NOMO-1 (cell line): ENCODE data around the gene CAMK2D.
"Not testable (repeated sequence)": the region's sequence is repeated elsewhere in the genome, so short reads cannot be mapped to it uniquely, and the experiment has no call there.

ENCODE experiments used
- DNase-seq, 2 experiments: peaks; one replicate each; lab custom pipeline; 2025; ENCODE audit not compliant: unreplicated experiment in 2 of 2; lab: John Stamatoyannopoulos, UW

CAMK2D gene

GRCh38 chr4:113761620-113762185 is at the start of gene CAMK2D:
Gene CAMK2D (minus strand): TSS chr4:113761738. CDS start chr4:113761068, 670 bp downstream.
- peak; percentile 75 to 81 for DNase-seq

GRCh38 chr4:113810906-113811305 is 49.4 kb upstream of the CAMK2D start:
- no peak for DNase-seq

- peak; percentile 49 to 56 for DNase-seq
Measured at GRCh38 chr4:113809311-113809710, 47.8 kb upstream of the CAMK2D start.

GRCh38 chr4:113806850-113807249 is 45.3 kb upstream of the CAMK2D start:
- no peak for DNase-seq

- no peak for DNase-seq
Measured at GRCh38 chr4:113801882-113802281, 40.3 kb upstream of the CAMK2D start.

- not testable (repeated sequence) for DNase-seq
Measured at GRCh38 chr4:113796381-113796780, 34.8 kb upstream of the CAMK2D start.

- DNase-seq = peak; percentile 39 to 72
Measured at GRCh38 chr4:113790478-113790877, 28.9 kb upstream of the CAMK2D start.

- DNase-seq = peak; percentile 74 to 91
Measured at GRCh38 chr4:113788888-113789287, 27.4 kb upstream of the CAMK2D start.

GRCh38 chr4:113785781-113786180 is 24.2 kb upstream of the CAMK2D start:
- DNase-seq = peak in 1 of 2 experiments; percentile 8

GRCh38 chr4:113784497-113785250 is 23.1 kb upstream of the CAMK2D start:
- peak; percentile 75 to 79 for DNase-seq

- peak in 1 of 2 experiments; percentile 22 for DNase-seq
Measured at GRCh38 chr4:113783701-113784100, 22.2 kb upstream of the CAMK2D start.

GRCh38 chr4:113783289-113783688 is 21.8 kb upstream of the CAMK2D start:
- DNase-seq = no peak

- DNase-seq = peak in 1 of 2 experiments; percentile 57
Measured at GRCh38 chr4:113781439-113782040, 20.0 kb upstream of the CAMK2D start.

GRCh38 chr4:113776679-113777078 is 15.1 kb upstream of the CAMK2D start:
- DNase-seq = no peak

- DNase-seq = no peak
Measured at GRCh38 chr4:113776016-113776415, 14.5 kb upstream of the CAMK2D start.

GRCh38 chr4:113773756-113774155 is 12.2 kb upstream of the CAMK2D start:
- DNase-seq = no peak

- DNase-seq = no peak
Measured at GRCh38 chr4:113773014-113773413, 11.5 kb upstream of the CAMK2D start.

GRCh38 chr4:113772319-113772718 is 10.8 kb upstream of the CAMK2D start:
- DNase-seq = no peak

- DNase-seq = no peak
Measured at GRCh38 chr4:113769744-113770143, 8.2 kb upstream of the CAMK2D start.

GRCh38 chr4:113768952-113769351 is 7.4 kb upstream of the CAMK2D start:
- no peak for DNase-seq

GRCh38 chr4:113766882-113767281 is 5.3 kb upstream of the CAMK2D start:
- no peak for DNase-seq

- DNase-seq = no peak
Measured at GRCh38 chr4:113764720-113765264, 3.3 kb upstream of the CAMK2D start.
